ENCODE measurements around the gene PNCK.

DNA sequence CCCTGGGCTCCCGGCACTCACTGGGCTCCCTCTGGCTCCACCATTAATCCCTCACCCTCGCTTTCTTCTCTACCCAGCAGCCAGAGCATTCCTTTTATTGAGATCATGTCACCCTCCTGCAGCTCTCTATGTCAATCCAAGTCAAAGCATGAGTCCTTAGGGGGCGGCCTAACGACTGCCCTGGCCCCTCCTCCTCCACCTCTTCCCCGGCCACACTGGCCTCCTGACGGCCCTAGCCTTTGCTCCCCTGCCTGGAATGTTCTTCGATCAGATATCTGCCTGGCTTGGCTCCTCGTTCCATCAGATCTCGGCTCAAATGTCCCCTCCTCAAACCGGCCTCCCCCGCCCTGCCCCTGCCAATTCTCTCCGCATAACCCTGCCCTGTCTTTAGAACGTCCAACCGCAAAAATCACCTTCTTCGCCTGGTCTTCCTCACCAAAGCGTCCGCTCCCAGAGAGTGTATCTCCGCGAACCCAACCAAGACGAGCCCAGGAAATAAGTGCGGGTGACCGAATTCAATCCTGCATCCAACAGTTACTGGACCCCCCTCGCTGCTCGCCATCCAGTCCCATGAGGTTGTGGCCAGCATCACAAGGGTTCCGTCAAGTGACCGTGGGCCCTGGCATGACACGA is 722 bp upstream of the PNCK start:
- TF ChIP-seq POLR2A (IDR thresholded peaks at IDR 0.05): no peak
- TF ChIP-seq, protein P1, sequence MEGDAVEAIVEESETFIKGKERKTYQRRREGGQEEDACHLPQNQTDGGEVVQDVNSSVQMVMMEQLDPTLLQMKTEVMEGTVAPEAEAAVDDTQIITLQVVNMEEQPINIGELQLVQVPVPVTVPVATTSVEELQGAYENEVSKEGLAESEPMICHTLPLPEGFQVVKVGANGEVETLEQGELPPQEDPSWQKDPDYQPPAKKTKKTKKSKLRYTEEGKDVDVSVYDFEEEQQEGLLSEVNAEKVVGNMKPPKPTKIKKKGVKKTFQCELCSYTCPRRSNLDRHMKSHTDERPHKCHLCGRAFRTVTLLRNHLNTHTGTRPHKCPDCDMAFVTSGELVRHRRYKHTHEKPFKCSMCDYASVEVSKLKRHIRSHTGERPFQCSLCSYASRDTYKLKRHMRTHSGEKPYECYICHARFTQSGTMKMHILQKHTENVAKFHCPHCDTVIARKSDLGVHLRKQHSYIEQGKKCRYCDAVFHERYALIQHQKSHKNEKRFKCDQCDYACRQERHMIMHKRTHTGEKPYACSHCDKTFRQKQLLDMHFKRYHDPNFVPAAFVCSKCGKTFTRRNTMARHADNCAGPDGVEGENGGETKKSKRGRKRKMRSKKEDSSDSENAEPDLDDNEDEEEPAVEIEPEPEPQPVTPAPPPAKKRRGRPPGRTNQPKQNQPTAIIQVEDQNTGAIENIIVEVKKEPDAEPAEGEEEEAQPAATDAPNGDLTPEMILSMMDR (IDR thresholded peaks at IDR 0.05): no peak

Data from prostate gland (tissue), 2 donors.